Testis (tissue), 2 donors: Measurements from ENCODE around the gene PLOD3.

Experiments used
- CTCF ChIP-seq, 3 experiments: fragments of 450-650 bp in 2 of 3; fragments of 200-600 bp in 1 of 3; sonication (generic) in 1 of 3; IDR thresholded peaks; one replicate each; pipeline ENCODE4 v1.5.1; 2016 to 2019; ENCODE audit warnings: antibody characterized with exemption in 3 of 3, mild to moderate bottlenecking in 2 of 3, moderate library complexity in 1 of 3
- POLR2A ChIP-seq: fragments of 450-650 bp; IDR thresholded peaks from one replicate; pipeline ENCODE4 v1.6.1; 2017; ENCODE audit warnings: antibody characterized with exemption, mild to moderate bottlenecking, moderate library complexity

DNA sequence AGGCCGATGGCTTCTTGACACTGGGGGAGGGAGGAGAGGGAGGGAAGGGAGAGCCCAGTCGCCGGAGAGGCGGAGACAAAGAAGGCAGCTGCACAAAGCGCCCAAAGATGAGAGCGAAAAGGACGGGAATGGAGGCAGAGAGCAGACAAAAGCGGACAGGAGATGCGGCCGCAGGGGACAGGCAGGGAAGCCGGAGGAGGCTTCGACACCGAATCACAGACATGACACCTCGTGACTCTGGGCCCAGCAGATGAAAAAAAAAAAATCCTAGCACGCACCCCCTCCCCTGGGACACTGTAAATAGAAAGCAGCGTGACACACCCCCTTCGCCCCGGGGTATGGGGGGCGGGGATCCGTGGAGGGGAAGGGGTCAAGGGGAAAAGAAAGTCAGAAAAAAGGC is 38.3 kb downstream of the PLOD3 start:
- TF ChIP-seq CTCF (IDR thresholded peaks at IDR 0.05) (no peak), POLR2A (no peak)
